Uterus (tissue), 2 donors: ENCODE measurements around the gene MEGF9.

Experiments
- CTCF ChIP-seq, 4 experiments: fragments of 200-600 bp in 2 of 4; fragments of 450-650 bp in 2 of 4; sonication (generic) in 2 of 4; IDR thresholded peaks; one replicate each; pipeline ENCODE4 v1.5.1; 2016 to 2019; ENCODE audit warnings: antibody characterized with exemption in 4 of 4, mild to moderate bottlenecking in 2 of 4, moderate library complexity in 1 of 4
- POLR2A ChIP-seq, 2 donors: fragments of 450-650 bp; IDR thresholded peaks; one replicate each; pipeline ENCODE4 v1.6.1; 2016; ENCODE audit warnings: antibody characterized with exemption in 2 of 2, mild to moderate bottlenecking in 1 of 2, moderate library complexity in 1 of 2

- no peak for TF ChIP-seq POLR2A (IDR thresholded peaks at IDR 0.05)
- TF ChIP-seq CTCF (IDR thresholded peaks at IDR 0.05): no peak
These were observed 13.0 kb downstream of the MEGF9 start for GRCh38 chr9:120701248-120701647.
